Measurements from ENCODE around the gene VPS8.
"Not testable (repeated sequence)": the region's sequence is repeated elsewhere in the genome, so short reads cannot be mapped to it uniquely, and the experiment has no call there.

Gene VPS8

GRCh38 chr3:184924547-184924946 is 112.6 kb downstream of the VPS8 start:
- Histone ChIP-seq H3K9me3 (ENCODE audit: control insufficient read depth, insufficient read depth, low read length) (no peaks in the 10 kb centered on the region), H3K36me3 (ENCODE audit: insufficient read depth, low read length) (no peaks in the 10 kb centered on the region), H3K4me1 (ENCODE audit: insufficient read depth, low read length) (no peaks in the 10 kb centered on the region), H3K9ac (ENCODE audit: low read depth, low read length) (no peak overlapping the region)

GRCh38 chr3:184927796-184928315 is 115.9 kb downstream of the VPS8 start:
- Histone ChIP-seq H3K36me3 (ENCODE audit: insufficient read depth, low read length) (no peaks in the 10 kb centered on the region; the same call in 1 of the 2 replicates), H3K9ac (ENCODE audit: low read depth, low read length) (no peak overlapping the region), H3K4me1 (ENCODE audit: insufficient read depth, low read length) (no peaks in the 10 kb centered on the region), H3K9me3 (ENCODE audit: control insufficient read depth, insufficient read depth, low read length) (no peaks in the 10 kb centered on the region)

- H3K4me1 ChIP-seq (ENCODE audit: insufficient read depth, low read length) = no peaks in the 10 kb centered on the region
- no peaks in the 10 kb centered on the region for H3K9me3 ChIP-seq (ENCODE audit: control insufficient read depth, insufficient read depth, low read length)
- no peaks in the 10 kb centered on the region; the same call in 1 of the 2 replicates for H3K36me3 ChIP-seq (ENCODE audit: insufficient read depth, low read length)
- no peak overlapping the region for H3K9ac ChIP-seq (ENCODE audit: low read depth, low read length)
Observed at GRCh38 chr3:184932777-184933176, 120.8 kb downstream of the VPS8 start.

- Histone ChIP-seq H3K9me3 (ENCODE audit: control insufficient read depth, insufficient read depth, low read length) (no peaks in the 10 kb centered on the region), H3K36me3 (ENCODE audit: insufficient read depth, low read length) (no peaks in the 10 kb centered on the region; the same call in 1 of the 2 replicates), H3K4me1 (ENCODE audit: insufficient read depth, low read length) (no peaks in the 10 kb centered on the region), H3K9ac (ENCODE audit: low read depth, low read length) (no peak overlapping the region)
Observed at GRCh38 chr3:184937611-184938010, 125.6 kb downstream of the VPS8 start.

- H3K36me3 ChIP-seq (ENCODE audit: insufficient read depth, low read length) = no peaks in the 10 kb centered on the region
- no peaks in the 10 kb centered on the region; the same call in 1 of the 2 replicates for H3K4me1 ChIP-seq (ENCODE audit: insufficient read depth, low read length)
- H3K9me3 ChIP-seq (ENCODE audit: control insufficient read depth, insufficient read depth, low read length) = no peaks in the 10 kb centered on the region
- no peak overlapping the region for H3K9ac ChIP-seq (ENCODE audit: low read depth, low read length)
Observed at GRCh38 chr3:184941408-184941807, 129.4 kb downstream of the VPS8 start.

- Histone ChIP-seq H3K9me3 (ENCODE audit: control insufficient read depth, insufficient read depth, low read length) (no peaks in the 10 kb centered on the region), H3K36me3 (ENCODE audit: insufficient read depth, low read length) (no peaks in the 10 kb centered on the region), H3K9ac (ENCODE audit: low read depth, low read length) (no peak overlapping the region), H3K4me1 (ENCODE audit: insufficient read depth, low read length) (no peaks in the 10 kb centered on the region; the same call in 1 of the 2 replicates)
Observed at GRCh38 chr3:184942735-184943134, 130.8 kb downstream of the VPS8 start.

GRCh38 chr3:184944241-184944640 is 132.3 kb downstream of the VPS8 start:
- no peaks in the 10 kb centered on the region for H3K9me3 ChIP-seq (ENCODE audit: control insufficient read depth, insufficient read depth, low read length)
- H3K4me1 ChIP-seq (ENCODE audit: insufficient read depth, low read length) = peaks cover under 1% of the 10 kb centered on the region; the same call in 1 of the 2 replicates
- H3K36me3 ChIP-seq (ENCODE audit: insufficient read depth, low read length) = no peaks in the 10 kb centered on the region
- no peak overlapping the region for H3K9ac ChIP-seq (ENCODE audit: low read depth, low read length)

GRCh38 chr3:184945886-184946625 is 134.1 kb downstream of the VPS8 start:
- H3K4me1 ChIP-seq (ENCODE audit: insufficient read depth, low read length) = peaks cover 5% of the 10 kb centered on the region; the same call in 1 of the 2 replicates
- no peaks in the 10 kb centered on the region for H3K9me3 ChIP-seq (ENCODE audit: control insufficient read depth, insufficient read depth, low read length)
- H3K36me3 ChIP-seq (ENCODE audit: insufficient read depth, low read length) = no peaks in the 10 kb centered on the region
- H3K9ac ChIP-seq (ENCODE audit: low read depth, low read length) = no peak overlapping the region

GRCh38 chr3:184946917-184947316 is 135.0 kb downstream of the VPS8 start:
- H3K36me3 ChIP-seq (ENCODE audit: insufficient read depth, low read length) = no peaks in the 10 kb centered on the region
- no peak overlapping the region for H3K9ac ChIP-seq (ENCODE audit: low read depth, low read length)
- no peaks in the 10 kb centered on the region for H3K9me3 ChIP-seq (ENCODE audit: control insufficient read depth, insufficient read depth, low read length)
- H3K4me1 ChIP-seq (ENCODE audit: insufficient read depth, low read length) = peaks cover 5% of the 10 kb centered on the region; the same call in 1 of the 2 replicates

- Histone ChIP-seq H3K9ac (ENCODE audit: low read depth, low read length) (no peak overlapping the region), H3K36me3 (ENCODE audit: insufficient read depth, low read length) (no peaks in the 10 kb centered on the region), H3K4me1 (ENCODE audit: insufficient read depth, low read length) (peaks cover 22% of the 10 kb centered on the region), H3K9me3 (ENCODE audit: control insufficient read depth, insufficient read depth, low read length) (no peaks in the 10 kb centered on the region)
Observed at GRCh38 chr3:184949251-184949965, 137.4 kb downstream of the VPS8 start.

- H3K4me1 ChIP-seq (ENCODE audit: insufficient read depth, low read length) = peaks cover 22% of the 10 kb centered on the region
- not testable (repeated sequence) for H3K9me3 ChIP-seq (ENCODE audit: control insufficient read depth, insufficient read depth, low read length); H3K36me3 ChIP-seq (ENCODE audit: insufficient read depth, low read length); H3K9ac ChIP-seq (ENCODE audit: low read depth, low read length)
Observed at GRCh38 chr3:184950816-184951215, 138.8 kb downstream of the VPS8 start.

GRCh38 chr3:184952671-184953070 is 140.7 kb downstream of the VPS8 start:
- Histone ChIP-seq H3K9ac (ENCODE audit: low read depth, low read length) (no peak overlapping the region), H3K36me3 (ENCODE audit: insufficient read depth, low read length) (no peaks in the 10 kb centered on the region), H3K9me3 (ENCODE audit: control insufficient read depth, insufficient read depth, low read length) (no peaks in the 10 kb centered on the region), H3K4me1 (ENCODE audit: insufficient read depth, low read length) (peaks cover 22% of the 10 kb centered on the region)

GRCh38 chr3:184953401-184953800 is 141.4 kb downstream of the VPS8 start:
- H3K36me3 ChIP-seq (ENCODE audit: insufficient read depth, low read length) = no peaks in the 10 kb centered on the region
- H3K4me1 ChIP-seq (ENCODE audit: insufficient read depth, low read length) = peaks cover 22% of the 10 kb centered on the region
- H3K9ac ChIP-seq (ENCODE audit: low read depth, low read length) = no peak overlapping the region
- H3K9me3 ChIP-seq (ENCODE audit: control insufficient read depth, insufficient read depth, low read length) = no peaks in the 10 kb centered on the region

GRCh38 chr3:184954251-184954650 is 142.3 kb downstream of the VPS8 start:
- H3K9ac ChIP-seq (ENCODE audit: low read depth, low read length) = no peak overlapping the region
- H3K9me3 ChIP-seq (ENCODE audit: control insufficient read depth, insufficient read depth, low read length) = no peaks in the 10 kb centered on the region
- H3K36me3 ChIP-seq (ENCODE audit: insufficient read depth, low read length) = no peaks in the 10 kb centered on the region
- H3K4me1 ChIP-seq (ENCODE audit: insufficient read depth, low read length) = peaks cover 21% of the 10 kb centered on the region

- peaks cover 18% of the 10 kb centered on the region for H3K4me1 ChIP-seq (ENCODE audit: insufficient read depth, low read length)
- not testable (repeated sequence) for H3K36me3 ChIP-seq (ENCODE audit: insufficient read depth, low read length); H3K9me3 ChIP-seq (ENCODE audit: control insufficient read depth, insufficient read depth, low read length); H3K9ac ChIP-seq (ENCODE audit: low read depth, low read length)
Observed at GRCh38 chr3:184954851-184955250, 142.9 kb downstream of the VPS8 start.

Measured in ES-I3 (cell line).